BLaER1 (cell line): ENCODE data around the gene GNB1L.
A peak's percentile ranks its signal among the peaks of the same experiment; 100 is the strongest.

Experiments
- H3K27ac ChIP-seq: shearing (Covaris generic); formaldehyde crosslinking; 2 replicates; pipeline ENCODE4 v1.8.1; 2022
- H3K27me3 ChIP-seq: shearing (Covaris generic); formaldehyde crosslinking; 2 replicates; pipeline ENCODE4 v1.8.1; 2022
- H3K36me3 ChIP-seq: shearing (Covaris generic); formaldehyde crosslinking; 2 replicates; pipeline ENCODE4 v1.8.1; 2022
- H3K4me1 ChIP-seq: shearing (Covaris generic); formaldehyde crosslinking; 2 replicates; pipeline ENCODE4 v1.8.1; 2022
- H3K4me2 ChIP-seq: shearing (Covaris generic); formaldehyde crosslinking; 2 replicates; pipeline ENCODE4 v1.8.1; 2022
- H3K4me3 ChIP-seq: shearing (Covaris generic); formaldehyde crosslinking; 2 replicates; pipeline ENCODE4 v1.8.1; 2022
- H3K9ac ChIP-seq: shearing (Covaris generic); formaldehyde crosslinking; 2 replicates; pipeline ENCODE4 v1.8.1; 2022
- H3K9me3 ChIP-seq: shearing (Covaris generic); formaldehyde crosslinking; 2 replicates; pipeline ENCODE4 v1.8.1; 2022
- H4K20me1 ChIP-seq: shearing (Covaris generic); formaldehyde crosslinking; 2 replicates; pipeline ENCODE4 v1.8.1; 2022
- Cebpa-rat ChIP-seq: shearing (Covaris generic); IDR thresholded peaks from 2 replicates; pipeline ENCODE4 v1.8.1; 2022

Gene GNB1L

GRCh38 chr22:19866665-19867009 is 12.0 kb upstream of the GNB1L start:
- Histone ChIP-seq H3K27me3 (no peaks in the 10 kb centered on the region), H4K20me1 (no peaks in the 10 kb centered on the region), H3K9ac (no peak overlapping the region), H3K36me3 (no peaks in the 10 kb centered on the region), H3K4me3 (no peak overlapping the region), H3K4me1 (no peaks in the 10 kb centered on the region), H3K4me2 (no peak overlapping the region), H3K9me3 (no peaks in the 10 kb centered on the region), H3K27ac (no peak overlapping the region)
- TF ChIP-seq Cebpa-rat: no peak

- no peak for TF ChIP-seq Cebpa-rat
- Histone ChIP-seq H4K20me1 (no peaks in the 10 kb centered on the region), H3K27me3 (no peaks in the 10 kb centered on the region), H3K9ac (no peak overlapping the region), H3K9me3 (no peaks in the 10 kb centered on the region), H3K36me3 (peaks cover 8% of the 10 kb centered on the region; the same call in 1 of the 2 replicates), H3K4me3 (no peak overlapping the region), H3K4me2 (no peak overlapping the region), H3K27ac (no peak overlapping the region), H3K4me1 (no peaks in the 10 kb centered on the region)
Measured at GRCh38 chr22:19865141-19865829, 10.6 kb upstream of the GNB1L start.

GRCh38 chr22:19864538-19865106 is 9.9 kb upstream of the GNB1L start:
- no peak overlapping the region for H3K4me2 ChIP-seq
- no peak for TF ChIP-seq Cebpa-rat

GRCh38 chr22:19863571-19863970 is 8.9 kb upstream of the GNB1L start:
- no peaks in the 10 kb centered on the region for H3K4me1 ChIP-seq
- H3K36me3 ChIP-seq: peaks cover 11% of the 10 kb centered on the region; the same call in 1 of the 2 replicates
- no peaks in the 10 kb centered on the region for H3K9me3 ChIP-seq
- no peaks in the 10 kb centered on the region for H4K20me1 ChIP-seq
- no peak for TF ChIP-seq Cebpa-rat
- H3K4me3 ChIP-seq: no peak overlapping the region
- H3K27me3 ChIP-seq: no peaks in the 10 kb centered on the region
- no peak overlapping the region for H3K4me2 ChIP-seq
- no peak overlapping the region for H3K9ac ChIP-seq
- H3K27ac ChIP-seq: no peak overlapping the region

More at GRCh38 chr22:19864538-19865106, 9.9 kb upstream of the GNB1L start:
- H3K9me3 ChIP-seq: no peaks in the 10 kb centered on the region
- no peak overlapping the region for H3K27ac ChIP-seq
- H3K36me3 ChIP-seq: peaks cover 11% of the 10 kb centered on the region; the same call in 1 of the 2 replicates
- no peaks in the 10 kb centered on the region for H3K27me3 ChIP-seq
- H3K4me3 ChIP-seq: no peak overlapping the region
- H4K20me1 ChIP-seq: no peaks in the 10 kb centered on the region
- no peak overlapping the region for H3K9ac ChIP-seq
- no peaks in the 10 kb centered on the region for H3K4me1 ChIP-seq

- no peaks in the 10 kb centered on the region for H3K4me1 ChIP-seq
- H3K36me3 ChIP-seq: peaks cover 11% of the 10 kb centered on the region; the same call in 1 of the 2 replicates
- H3K9ac ChIP-seq: no peak overlapping the region
- no peak overlapping the region for H3K27ac ChIP-seq
- H3K27me3 ChIP-seq: no peaks in the 10 kb centered on the region
- no peak overlapping the region for H3K4me2 ChIP-seq
- H3K4me3 ChIP-seq: no peak overlapping the region
- H3K9me3 ChIP-seq: no peaks in the 10 kb centered on the region
- H4K20me1 ChIP-seq: no peaks in the 10 kb centered on the region
- no peak for TF ChIP-seq Cebpa-rat
Measured at GRCh38 chr22:19862619-19863246, 8.1 kb upstream of the GNB1L start.

- Histone ChIP-seq H3K4me3 (no peak overlapping the region), H3K27me3 (no peaks in the 10 kb centered on the region), H3K36me3 (peaks cover 11% of the 10 kb centered on the region; the same call in 1 of the 2 replicates), H3K9me3 (no peaks in the 10 kb centered on the region), H3K27ac (no peak overlapping the region), H3K4me1 (peaks cover 14% of the 10 kb centered on the region), H3K4me2 (no peak overlapping the region), H3K9ac (no peak overlapping the region), H4K20me1 (no peaks in the 10 kb centered on the region)
- TF ChIP-seq Cebpa-rat: no peak
Measured at GRCh38 chr22:19859861-19860510, 5.3 kb upstream of the GNB1L start.

- H4K20me1 ChIP-seq: peaks cover 21% of the 10 kb centered on the region
- no peak overlapping the region for H3K4me3 ChIP-seq
- H3K9ac ChIP-seq: no peak overlapping the region
- H3K9me3 ChIP-seq: no peaks in the 10 kb centered on the region
- H3K4me2 ChIP-seq: no peak overlapping the region
- peaks cover 27% of the 10 kb centered on the region for H3K4me1 ChIP-seq
- no peak overlapping the region for H3K27ac ChIP-seq
- TF ChIP-seq Cebpa-rat: no peak
- H3K36me3 ChIP-seq: peaks cover 16% of the 10 kb centered on the region; the same call in 1 of the 2 replicates
- H3K27me3 ChIP-seq: no peaks in the 10 kb centered on the region
Measured at GRCh38 chr22:19857382-19857781, 2.7 kb upstream of the GNB1L start.

- no peaks in the 10 kb centered on the region for H3K27me3 ChIP-seq
Measured at GRCh38 chr22:19855504-19856409, 1.1 kb upstream of the GNB1L start.

More at GRCh38 chr22:19855504-19856409, 1.1 kb upstream of the GNB1L start:
- peak overlapping the region; percentile 93 for H3K4me3 ChIP-seq
- peak overlapping the region; percentile 96 for H3K9ac ChIP-seq
- peaks cover 28% of the 10 kb centered on the region for H3K36me3 ChIP-seq
- peaks cover 30% of the 10 kb centered on the region for H3K4me1 ChIP-seq
- peaks cover 38% of the 10 kb centered on the region for H4K20me1 ChIP-seq
- peak overlapping the region; percentile 92 for H3K27ac ChIP-seq
- no peaks in the 10 kb centered on the region for H3K9me3 ChIP-seq
- no peak for TF ChIP-seq Cebpa-rat
- peak overlapping the region; percentile 90 for H3K4me2 ChIP-seq
